OCI-LY7 (cell line): ENCODE data around the gene GNB2.
"Not testable (repeated sequence)": the region's sequence is repeated elsewhere in the genome, so short reads cannot be mapped to it uniquely, and the experiment has no call there.

Source experiments
- CTCF ChIP-seq: fragments of 200-600 bp; sonication (generic); conservative IDR thresholded peaks from 2 replicates; pipeline ENCODE4 v1.5.1; 2014; ENCODE audit warnings: mild to moderate bottlenecking, antibody characterized with exemption, low read length, moderate library complexity, mixed read lengths
- EZH2phosphoT487 ChIP-seq: fragments of 200-600 bp; sonication (generic); IDR thresholded peaks from 2 replicates; pipeline ENCODE4 v1.6.1; 2018; ENCODE audit warnings: low read depth, borderline replicate concordance, mild to moderate bottlenecking, mixed run types, antibody characterized with exemption, low read length, moderate library complexity, mixed read lengths

GRCh38 chr7:100724364-100724763 is 50.8 kb downstream of the GNB2 start:
- TF ChIP-seq CTCF, EZH2phosphoT487: not testable (repeated sequence)
